AG08395 (cell line): Measurements from ENCODE around the gene RSPH1.

Experiments
- DNase-seq: peaks from one replicate; pipeline ENCODE4 v3.0.0; 2012; ENCODE audit warnings: mixed read lengths, low spot score

The RSPH1 gene

GRCh38 chr21:42427809-42428419 is 68.1 kb downstream of the RSPH1 start:
- DNase-seq: no peak

- no peak for DNase-seq
Measured at GRCh38 chr21:42426876-42427480, 69.0 kb downstream of the RSPH1 start.

- DNase-seq: no peak
Measured at GRCh38 chr21:42426424-42426823, 69.6 kb downstream of the RSPH1 start.

- no peak for DNase-seq
Measured at GRCh38 chr21:42425591-42425990, 70.4 kb downstream of the RSPH1 start.

- no peak for DNase-seq
Measured at GRCh38 chr21:42424914-42425541, 71.0 kb downstream of the RSPH1 start.

GRCh38 chr21:42423685-42424084 is 72.3 kb downstream of the RSPH1 start:
- DNase-seq: no peak

DNA sequence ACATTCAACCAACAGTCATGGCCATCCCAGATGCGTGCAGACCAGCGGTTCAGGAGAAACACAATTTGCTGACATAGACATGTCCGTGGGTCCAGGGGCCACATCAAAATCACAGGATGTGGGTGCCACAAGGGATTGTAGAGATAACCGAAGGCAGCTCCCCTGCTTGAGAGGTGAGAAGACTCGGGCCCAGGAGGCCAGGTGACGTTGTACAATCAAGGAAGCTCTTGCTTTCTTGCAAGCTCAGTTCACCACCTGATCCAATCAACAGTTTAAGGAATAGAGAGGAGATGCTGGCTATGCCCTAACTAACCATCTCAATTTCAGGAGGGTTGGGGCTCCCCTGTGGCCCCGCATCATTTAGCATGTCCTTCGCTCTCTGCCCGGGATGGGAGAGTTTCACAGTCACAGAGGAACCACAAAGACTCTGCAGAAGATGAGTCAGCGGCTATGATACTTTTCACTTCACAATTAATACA is 72.8 kb downstream of the RSPH1 start:
- DNase-seq: no peak
